Measurements from ENCODE around the gene POMT1.

- TF ChIP-seq CTCF (IDR thresholded peaks at IDR 0.05) (no peak), SIN3A (IDR thresholded peaks at IDR 0.05; ENCODE audit: borderline replicate concordance, insufficient read depth, low read depth, low read length) (no peak), REST (IDR thresholded peaks at IDR 0.05; ENCODE audit: insufficient read depth in 1 of 2, low read depth in 2 of 2, low read length in 1 of 2) (no peak), POLR2AphosphoS5 (IDR thresholded peaks at IDR 0.05; ENCODE audit: low read depth, low read length) (no peak)
These were observed 20.3 kb downstream of the POMT1 start for GRCh38 chr9:131523086-131523388.
